Nephron progenitor cell (in vitro differentiated cells): ENCODE data around the gene TXNDC12.
A peak's percentile ranks its signal among the peaks of the same experiment; 100 is the strongest.

Source experiments
- DNase-seq: peaks from one replicate; pipeline ENCODE4 v3.0.0; 2021
- H3K27ac Mint-ChIP-seq: 2 replicates; pipeline ENCODE4 v1.8.0; 2021; ENCODE audit warnings: mild to moderate bottlenecking, moderate library complexity, mixed read lengths
- H3K27me3 Mint-ChIP-seq: 2 replicates; pipeline ENCODE4 v1.8.0; 2021; ENCODE audit warnings: mild to moderate bottlenecking, low read depth, mixed read lengths; ENCODE audit not compliant: poor library complexity
- H3K36me3 Mint-ChIP-seq: 2 replicates; pipeline ENCODE4 v1.8.0; 2021; ENCODE audit warnings: low read depth, mixed read lengths
- H3K4me1 Mint-ChIP-seq: 2 replicates; pipeline ENCODE4 v1.8.0; 2021; ENCODE audit warnings: mixed read lengths
- H3K4me3 Mint-ChIP-seq: 2 replicates; pipeline ENCODE4 v1.8.0; 2021; ENCODE audit warnings: mild to moderate bottlenecking, moderate library complexity, mixed read lengths
- H3K9me3 Mint-ChIP-seq: 2 replicates; pipeline ENCODE4 v1.8.0; 2021; ENCODE audit warnings: mild to moderate bottlenecking, moderate library complexity, mixed read lengths
- TF ChIP-seq, protein P1 (sequence below): fragments of 200-600 bp; sonication (generic); IDR thresholded peaks from 2 replicates; pipeline ENCODE4 v1.5.0; 2021; ENCODE audit warnings: antibody characterized with exemption

TXNDC12 gene

DNA sequence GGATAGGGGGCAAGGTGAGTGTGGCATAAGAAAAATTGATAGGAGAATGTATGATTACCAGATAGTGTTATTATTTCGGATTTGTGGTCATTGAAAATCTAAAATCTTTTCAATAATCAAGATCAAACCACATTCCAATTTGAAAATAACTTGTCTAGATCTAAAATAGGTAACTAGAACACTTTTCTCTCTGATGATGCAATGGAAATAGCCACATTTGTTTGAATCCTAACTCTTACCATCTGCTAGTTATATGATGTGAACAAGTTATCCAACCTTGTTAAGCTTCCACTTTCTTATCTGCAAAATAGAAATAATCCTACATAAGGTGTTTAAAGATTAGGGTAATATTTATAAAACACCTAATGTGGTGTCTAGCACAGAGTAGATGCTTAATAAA lies 4.9 kb upstream of the TXNDC12 start:
- Mint-ChIP-seq H3K27ac (no peak overlapping the region), H3K4me3 (no peak overlapping the region), H3K27me3 (peaks cover 3% of the 10 kb centered on the region), H3K4me1 (peaks cover 24% of the 10 kb centered on the region), H3K36me3 (peaks cover 51% of the 10 kb centered on the region), H3K9me3 (no peaks in the 10 kb centered on the region)
- DNase-seq: no peak
- TF ChIP-seq, protein P1, sequence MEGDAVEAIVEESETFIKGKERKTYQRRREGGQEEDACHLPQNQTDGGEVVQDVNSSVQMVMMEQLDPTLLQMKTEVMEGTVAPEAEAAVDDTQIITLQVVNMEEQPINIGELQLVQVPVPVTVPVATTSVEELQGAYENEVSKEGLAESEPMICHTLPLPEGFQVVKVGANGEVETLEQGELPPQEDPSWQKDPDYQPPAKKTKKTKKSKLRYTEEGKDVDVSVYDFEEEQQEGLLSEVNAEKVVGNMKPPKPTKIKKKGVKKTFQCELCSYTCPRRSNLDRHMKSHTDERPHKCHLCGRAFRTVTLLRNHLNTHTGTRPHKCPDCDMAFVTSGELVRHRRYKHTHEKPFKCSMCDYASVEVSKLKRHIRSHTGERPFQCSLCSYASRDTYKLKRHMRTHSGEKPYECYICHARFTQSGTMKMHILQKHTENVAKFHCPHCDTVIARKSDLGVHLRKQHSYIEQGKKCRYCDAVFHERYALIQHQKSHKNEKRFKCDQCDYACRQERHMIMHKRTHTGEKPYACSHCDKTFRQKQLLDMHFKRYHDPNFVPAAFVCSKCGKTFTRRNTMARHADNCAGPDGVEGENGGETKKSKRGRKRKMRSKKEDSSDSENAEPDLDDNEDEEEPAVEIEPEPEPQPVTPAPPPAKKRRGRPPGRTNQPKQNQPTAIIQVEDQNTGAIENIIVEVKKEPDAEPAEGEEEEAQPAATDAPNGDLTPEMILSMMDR: no peak

DNA sequence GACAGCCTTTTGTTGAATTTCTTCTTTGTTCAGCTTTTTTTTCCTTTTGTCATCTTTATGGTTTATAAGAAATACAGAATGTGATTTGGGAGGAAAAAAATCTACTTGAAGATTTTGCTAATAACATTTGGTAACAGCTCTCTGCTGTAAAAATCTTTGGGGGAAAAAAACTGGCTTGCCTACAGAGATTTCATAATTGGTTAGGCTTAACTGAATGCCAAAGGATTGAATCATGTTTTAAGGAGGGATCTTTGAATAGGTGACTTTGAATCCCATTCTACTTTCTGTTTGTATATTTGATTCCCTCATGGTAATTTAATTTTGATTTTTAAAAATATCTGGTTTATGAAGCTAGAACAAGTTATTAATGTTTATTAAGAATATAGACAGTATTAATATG lies 4.3 kb upstream of the TXNDC12 start:
- H3K27ac Mint-ChIP-seq: no peak overlapping the region
- no peaks in the 10 kb centered on the region for H3K9me3 Mint-ChIP-seq
- H3K4me3 Mint-ChIP-seq: no peak overlapping the region
- DNase-seq: no peak
- TF ChIP-seq, protein P1: no peak
- peaks cover 29% of the 10 kb centered on the region for H3K4me1 Mint-ChIP-seq
- H3K27me3 Mint-ChIP-seq: peaks cover 3% of the 10 kb centered on the region
- peaks cover 45% of the 10 kb centered on the region for H3K36me3 Mint-ChIP-seq

DNA sequence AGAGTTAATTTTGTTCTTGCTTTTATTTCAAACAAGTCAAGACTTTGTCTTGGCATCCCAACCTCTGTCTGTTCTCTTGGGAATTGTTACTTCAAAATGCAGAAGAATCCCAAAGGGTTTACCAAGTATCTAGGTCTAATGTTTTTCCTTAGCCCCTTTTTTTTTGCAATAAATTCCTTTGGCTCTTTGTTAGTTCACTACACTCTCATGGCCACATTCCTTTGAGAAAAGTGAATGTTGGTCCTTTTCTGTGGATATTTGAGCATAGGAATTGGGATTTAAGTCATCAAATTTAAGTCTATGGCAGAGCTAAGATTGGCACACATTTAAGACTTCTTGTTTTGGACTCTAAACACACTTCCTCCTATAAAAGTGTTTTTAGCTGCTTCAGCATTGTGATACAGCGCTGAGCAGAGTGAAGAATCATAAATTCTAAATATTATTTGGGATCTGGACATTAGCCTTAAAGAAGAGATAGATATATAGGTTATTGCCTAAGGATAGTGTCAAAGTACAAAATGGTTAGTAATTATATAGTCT lies 3.0 kb upstream of the TXNDC12 start:
- H3K4me3 Mint-ChIP-seq: peak overlapping the region; percentile 97
- peaks cover 43% of the 10 kb centered on the region for H3K4me1 Mint-ChIP-seq
- peaks cover 3% of the 10 kb centered on the region for H3K27me3 Mint-ChIP-seq
- no peak for DNase-seq
- H3K9me3 Mint-ChIP-seq: no peaks in the 10 kb centered on the region
- H3K36me3 Mint-ChIP-seq: peaks cover 36% of the 10 kb centered on the region
- TF ChIP-seq, protein P1: no peak
- no peak overlapping the region for H3K27ac Mint-ChIP-seq

DNA sequence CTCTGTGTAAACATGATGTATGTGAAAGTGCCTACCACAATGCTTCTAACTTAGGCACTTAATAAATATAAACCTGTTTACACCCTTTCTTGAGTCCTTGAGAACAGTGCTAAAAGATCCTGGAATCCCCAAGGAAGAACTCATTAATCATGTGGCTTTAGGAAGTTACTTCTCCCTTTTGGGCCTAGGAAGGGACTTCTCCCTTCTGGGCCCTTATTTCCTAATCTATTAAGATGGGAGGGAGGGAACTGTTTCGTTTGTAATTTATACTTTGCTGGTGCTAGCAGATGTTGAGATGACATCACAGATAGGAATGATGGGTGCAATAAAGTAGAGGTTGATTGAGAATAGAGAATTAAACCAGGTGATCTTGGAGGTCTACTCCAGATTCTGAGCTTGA lies 2.3 kb upstream of the TXNDC12 start:
- peak overlapping the region; percentile 97 for H3K27ac Mint-ChIP-seq

DNA sequence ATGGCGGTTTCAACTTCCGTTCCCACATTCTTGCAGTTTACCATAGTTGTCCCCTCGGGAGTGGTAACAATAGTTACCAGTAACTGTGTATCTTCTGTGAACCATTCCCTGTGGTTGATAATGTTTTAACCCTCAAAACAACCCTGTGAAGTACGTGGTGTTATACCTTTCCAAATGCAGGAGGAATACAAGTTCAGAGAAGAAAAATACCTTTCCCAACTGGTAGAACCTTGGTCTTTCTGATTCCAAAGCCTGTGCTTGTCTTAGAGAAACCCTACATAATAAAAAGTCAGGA lies 1.9 kb upstream of the TXNDC12 start:
- H3K9me3 Mint-ChIP-seq: no peaks in the 10 kb centered on the region
- peak overlapping the region; percentile 97 for H3K27ac Mint-ChIP-seq
- peaks cover 52% of the 10 kb centered on the region for H3K4me1 Mint-ChIP-seq
- H3K36me3 Mint-ChIP-seq: peaks cover 37% of the 10 kb centered on the region
- TF ChIP-seq, protein P1: no peak
- DNase-seq: no peak
- H3K4me3 Mint-ChIP-seq: peak overlapping the region; percentile 97
- H3K27me3 Mint-ChIP-seq: peaks cover 3% of the 10 kb centered on the region

More for the DNA sequence above, 2.3 kb upstream of the TXNDC12 start:
- TF ChIP-seq, protein P1: no peak
- H3K4me1 Mint-ChIP-seq: peaks cover 50% of the 10 kb centered on the region
- peak overlapping the region; percentile 97 for H3K4me3 Mint-ChIP-seq
- H3K9me3 Mint-ChIP-seq: no peaks in the 10 kb centered on the region
- peaks cover 3% of the 10 kb centered on the region for H3K27me3 Mint-ChIP-seq
- peaks cover 33% of the 10 kb centered on the region for H3K36me3 Mint-ChIP-seq
- DNase-seq: no peak

DNA sequence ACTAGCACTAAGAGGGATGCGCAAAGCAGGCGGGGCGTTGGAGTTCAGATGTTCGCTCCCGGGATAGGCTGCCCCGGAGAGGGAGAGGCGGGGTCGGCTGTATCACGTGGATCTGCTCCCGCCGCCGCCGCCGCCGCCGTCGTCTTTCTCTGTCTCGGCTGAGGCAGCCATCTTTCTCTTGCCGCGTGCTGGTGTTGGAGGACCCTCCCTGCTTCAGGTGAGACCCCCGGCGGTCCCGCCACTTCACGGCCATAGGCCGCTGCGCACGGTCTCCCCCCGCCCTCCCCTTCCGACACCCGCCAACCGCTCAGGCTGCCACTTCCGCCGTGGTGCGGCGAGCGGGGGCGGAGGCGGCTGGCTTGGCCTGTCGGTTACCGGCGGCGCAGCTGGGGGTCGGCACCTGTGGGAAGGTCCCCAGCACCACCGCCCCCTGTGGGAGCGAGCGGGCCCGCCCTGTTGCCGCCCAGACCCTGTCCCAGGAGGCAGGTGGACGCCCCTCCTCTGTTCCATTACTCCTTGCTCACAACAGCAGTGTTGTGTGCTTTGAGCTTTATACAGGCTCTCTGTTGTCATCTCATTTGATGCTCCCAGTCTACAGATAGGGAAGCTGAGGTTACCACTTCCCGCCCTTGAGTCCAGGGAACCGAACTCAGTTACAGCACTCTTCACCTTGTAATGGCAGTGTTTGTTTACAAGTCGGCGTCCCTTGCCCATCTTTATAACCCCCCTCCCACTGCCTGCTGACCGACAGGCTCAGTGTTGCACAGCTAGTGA lies 1.4 kb upstream of the TXNDC12 start, which contains the start of gene BTF3L4:
Gene BTF3L4, plus strand, starts transcription at position 133 of the 774 bp plus-strand sequence. CDS start 3,553 bp downstream, outside the sequence.
- peaks cover 3% of the 10 kb centered on the region for H3K27me3 Mint-ChIP-seq
- no peaks in the 10 kb centered on the region for H3K9me3 Mint-ChIP-seq
- H3K36me3 Mint-ChIP-seq: peaks cover 37% of the 10 kb centered on the region
- TF ChIP-seq, protein P1: no peak
- peak within 1 kb of the TSS; percentile 97 for H3K4me3 Mint-ChIP-seq
- DNase-seq: peak; percentile 93
- H3K4me1 Mint-ChIP-seq: peaks cover 52% of the 10 kb centered on the region
- peak within 1 kb of the TSS; percentile 97 for H3K27ac Mint-ChIP-seq
